ENCODE measurements around the gene TRMT2B. TPM values are rescaled to one million over a fixed set of nuclear protein-coding genes. Genes with fewer than 3 reads are reported as not detected.

Gene TRMT2B
- total RNA-seq, 1 experiment from 2014 or later, result 39.7 TPM

DNA sequence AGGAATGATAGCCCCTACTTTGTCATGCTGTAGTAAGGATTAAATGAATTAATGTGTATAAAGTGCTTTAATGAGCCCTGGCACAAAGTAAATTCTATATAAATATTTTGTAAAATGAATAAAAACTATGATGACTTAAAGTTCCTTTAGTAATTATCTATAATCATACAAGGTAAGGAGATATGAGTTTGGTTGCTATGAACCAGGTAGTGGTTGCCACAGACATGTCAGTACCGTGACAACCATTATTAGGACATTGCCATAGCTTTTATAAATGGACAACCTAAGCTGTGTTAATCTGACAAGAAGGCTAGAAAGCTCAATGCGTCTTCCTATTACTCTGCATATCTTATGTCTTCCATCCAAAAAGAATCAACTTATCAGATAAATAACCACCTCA lies 82.5 kb downstream of the TRMT2B start, which contains the start of gene ARL13A:
Gene ARL13A, plus strand, starts transcription at position 301 of the 400 bp plus-strand sequence. CDS start 3,982 bp downstream, outside the sequence.
- BruUV-seq (replicated peaks), result no TSS peak
- TF ChIP-seq, protein P1, sequence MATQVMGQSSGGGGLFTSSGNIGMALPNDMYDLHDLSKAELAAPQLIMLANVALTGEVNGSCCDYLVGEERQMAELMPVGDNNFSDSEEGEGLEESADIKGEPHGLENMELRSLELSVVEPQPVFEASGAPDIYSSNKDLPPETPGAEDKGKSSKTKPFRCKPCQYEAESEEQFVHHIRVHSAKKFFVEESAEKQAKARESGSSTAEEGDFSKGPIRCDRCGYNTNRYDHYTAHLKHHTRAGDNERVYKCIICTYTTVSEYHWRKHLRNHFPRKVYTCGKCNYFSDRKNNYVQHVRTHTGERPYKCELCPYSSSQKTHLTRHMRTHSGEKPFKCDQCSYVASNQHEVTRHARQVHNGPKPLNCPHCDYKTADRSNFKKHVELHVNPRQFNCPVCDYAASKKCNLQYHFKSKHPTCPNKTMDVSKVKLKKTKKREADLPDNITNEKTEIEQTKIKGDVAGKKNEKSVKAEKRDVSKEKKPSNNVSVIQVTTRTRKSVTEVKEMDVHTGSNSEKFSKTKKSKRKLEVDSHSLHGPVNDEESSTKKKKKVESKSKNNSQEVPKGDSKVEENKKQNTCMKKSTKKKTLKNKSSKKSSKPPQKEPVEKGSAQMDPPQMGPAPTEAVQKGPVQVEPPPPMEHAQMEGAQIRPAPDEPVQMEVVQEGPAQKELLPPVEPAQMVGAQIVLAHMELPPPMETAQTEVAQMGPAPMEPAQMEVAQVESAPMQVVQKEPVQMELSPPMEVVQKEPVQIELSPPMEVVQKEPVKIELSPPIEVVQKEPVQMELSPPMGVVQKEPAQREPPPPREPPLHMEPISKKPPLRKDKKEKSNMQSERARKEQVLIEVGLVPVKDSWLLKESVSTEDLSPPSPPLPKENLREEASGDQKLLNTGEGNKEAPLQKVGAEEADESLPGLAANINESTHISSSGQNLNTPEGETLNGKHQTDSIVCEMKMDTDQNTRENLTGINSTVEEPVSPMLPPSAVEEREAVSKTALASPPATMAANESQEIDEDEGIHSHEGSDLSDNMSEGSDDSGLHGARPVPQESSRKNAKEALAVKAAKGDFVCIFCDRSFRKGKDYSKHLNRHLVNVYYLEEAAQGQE (IDR thresholded peaks at IDR 0.05; ENCODE audit: insufficient read depth in 1 of 2, low read depth in 2 of 2, low read length in 1 of 2), result no peak
- TF ChIP-seq TCF7L2 (IDR thresholded peaks at IDR 0.05; ENCODE audit: low read depth, low read length), result no peak
- TF ChIP-seq, protein P2, sequence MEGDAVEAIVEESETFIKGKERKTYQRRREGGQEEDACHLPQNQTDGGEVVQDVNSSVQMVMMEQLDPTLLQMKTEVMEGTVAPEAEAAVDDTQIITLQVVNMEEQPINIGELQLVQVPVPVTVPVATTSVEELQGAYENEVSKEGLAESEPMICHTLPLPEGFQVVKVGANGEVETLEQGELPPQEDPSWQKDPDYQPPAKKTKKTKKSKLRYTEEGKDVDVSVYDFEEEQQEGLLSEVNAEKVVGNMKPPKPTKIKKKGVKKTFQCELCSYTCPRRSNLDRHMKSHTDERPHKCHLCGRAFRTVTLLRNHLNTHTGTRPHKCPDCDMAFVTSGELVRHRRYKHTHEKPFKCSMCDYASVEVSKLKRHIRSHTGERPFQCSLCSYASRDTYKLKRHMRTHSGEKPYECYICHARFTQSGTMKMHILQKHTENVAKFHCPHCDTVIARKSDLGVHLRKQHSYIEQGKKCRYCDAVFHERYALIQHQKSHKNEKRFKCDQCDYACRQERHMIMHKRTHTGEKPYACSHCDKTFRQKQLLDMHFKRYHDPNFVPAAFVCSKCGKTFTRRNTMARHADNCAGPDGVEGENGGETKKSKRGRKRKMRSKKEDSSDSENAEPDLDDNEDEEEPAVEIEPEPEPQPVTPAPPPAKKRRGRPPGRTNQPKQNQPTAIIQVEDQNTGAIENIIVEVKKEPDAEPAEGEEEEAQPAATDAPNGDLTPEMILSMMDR (IDR thresholded peaks at IDR 0.05), result no peak
- TF ChIP-seq SIN3A (IDR thresholded peaks at IDR 0.05; ENCODE audit: borderline replicate concordance, insufficient read depth, low read depth, low read length), result no peak
- no peak for TF ChIP-seq POLR2AphosphoS5 (IDR thresholded peaks at IDR 0.05; ENCODE audit: low read depth, low read length)
- in situ Hi-C loops (cut with HindIII; ENCODE audit: low pct_unique_long_range_greater_than_20kb, low sequenced_read_pairs) (no loop called here), intact Hi-C loops (cut with micrococcal nuclease; ENCODE audit: unreplicated experiment) (no loop called here)
- Histone ChIP-seq H3K4me3 (ENCODE audit: low read depth in 2 of 2, low read length in 2 of 2) (no peak within 1 kb of the TSS), H3K36me3 (ENCODE audit: control insufficient read depth, insufficient read depth, low read length) (no peaks in the 10 kb centered on the region), H3K27ac (ENCODE audit: low read length) (no peak within 1 kb of the TSS), H3K4me1 (ENCODE audit: control insufficient read depth, insufficient read depth, low read length) (no peaks in the 10 kb centered on the region), H3K9me3 (ENCODE audit: control insufficient read depth, insufficient read depth, low read depth, low read length) (no peaks in the 10 kb centered on the region), H3K27me3 (ENCODE audit: control insufficient read depth, insufficient read depth, low read length) (no peaks in the 10 kb centered on the region)
- ATAC-seq, result no peak
- DNase-seq (ENCODE audit: low read depth, low spot score), result no peak
- ChIA-PET CTCF (no interaction called here), POLR2A (no interaction called here)

- ATAC-seq (no peak), DNase-seq (ENCODE audit: low read depth, low spot score) (no peak)
- no peaks in the 10 kb centered on the region for H3K4me1 ChIP-seq (ENCODE audit: control insufficient read depth, insufficient read depth, low read length)
- H3K36me3 ChIP-seq (ENCODE audit: control insufficient read depth, insufficient read depth, low read length), result no peaks in the 10 kb centered on the region
- ChIA-PET POLR2A (no interaction called here), CTCF (no interaction called here)
- no peak overlapping the region for H3K27ac ChIP-seq (ENCODE audit: low read length)
- intact Hi-C loops (cut with micrococcal nuclease; ENCODE audit: unreplicated experiment) (no loop called here), in situ Hi-C loops (cut with HindIII; ENCODE audit: low pct_unique_long_range_greater_than_20kb, low sequenced_read_pairs) (no loop called here)
- TF ChIP-seq SIN3A (IDR thresholded peaks at IDR 0.05; ENCODE audit: borderline replicate concordance, insufficient read depth, low read depth, low read length), result no peak
- TF ChIP-seq, protein P2 (IDR thresholded peaks at IDR 0.05), result no peak
- TF ChIP-seq, protein P1 (IDR thresholded peaks at IDR 0.05; ENCODE audit: insufficient read depth in 1 of 2, low read depth in 2 of 2, low read length in 1 of 2), result no peak
- H3K9me3 ChIP-seq (ENCODE audit: control insufficient read depth, insufficient read depth, low read depth, low read length), result no peaks in the 10 kb centered on the region
- no TSS peak for BruUV-seq (replicated peaks)
- no peaks in the 10 kb centered on the region for H3K27me3 ChIP-seq (ENCODE audit: control insufficient read depth, insufficient read depth, low read length)
- no peak overlapping the region for H3K4me3 ChIP-seq (ENCODE audit: low read depth in 2 of 2, low read length in 2 of 2)
Measured at GRCh38 chrX:100964362-100964761, 87.5 kb downstream of the TRMT2B start.

Measured in Panc1 (cell line).